Memory B cell (primary cell): Measurements from ENCODE around the gene CERS5.
A peak's percentile ranks its signal among the peaks of the same experiment; 100 is the strongest.

Experiments used
- ATAC-seq: fragments of 150-1000 bp; cut with Tn5 transposase; 2 replicates; pipeline ENCODE4 v1.10.0; 2021; ENCODE audit warnings: low read depth, mild to moderate bottlenecking, moderate library complexity
- DNase-seq, 2 donors: peaks; one replicate each; pipeline ENCODE4 v3.0.0; 2022; ENCODE audit warnings: low spot score in 2 of 2
- H3K27ac Mint-ChIP-seq: one replicate; pipeline ENCODE4 v1.8.0; 2022; ENCODE audit warnings: mild to moderate bottlenecking, moderate library complexity, mixed read lengths
- H3K27me3 Mint-ChIP-seq: one replicate; pipeline ENCODE4 v1.8.0; 2022; ENCODE audit warnings: mixed read lengths
- H3K36me3 Mint-ChIP-seq: one replicate; pipeline ENCODE4 v1.8.0; 2022; ENCODE audit warnings: mild to moderate bottlenecking, mixed read lengths
- H3K4me1 Mint-ChIP-seq: one replicate; pipeline ENCODE4 v1.8.0; 2022; ENCODE audit warnings: mixed read lengths
- H3K4me3 Mint-ChIP-seq: one replicate; pipeline ENCODE4 v1.8.0; 2022; ENCODE audit warnings: mild to moderate bottlenecking, moderate library complexity, mixed read lengths
- H3K9me3 Mint-ChIP-seq: one replicate; pipeline ENCODE4 v1.8.0; 2022; ENCODE audit warnings: mixed read lengths

Gene CERS5

DNA sequence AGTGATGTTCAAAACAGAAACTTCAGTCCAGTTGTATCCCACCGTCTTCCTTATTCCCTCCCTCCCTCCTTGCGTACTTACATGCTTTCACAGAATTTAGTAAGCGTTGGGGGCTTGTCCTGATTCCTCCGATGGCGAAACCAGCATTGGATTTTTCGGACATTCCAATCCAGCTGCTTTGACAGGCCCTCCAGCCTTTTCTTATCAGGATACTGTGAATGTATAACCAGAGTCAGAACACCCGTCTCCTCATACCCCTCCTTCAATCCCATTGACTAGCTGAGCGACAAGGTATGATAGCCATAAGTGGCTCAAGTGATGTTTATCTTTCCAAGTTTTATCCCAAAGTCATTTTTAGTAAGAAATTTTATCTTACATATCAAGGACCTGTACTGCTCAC, 24.2 kb downstream of the CERS5 start:
- no peak overlapping the region for H3K27ac Mint-ChIP-seq
- H3K9me3 Mint-ChIP-seq, result no peaks in the 10 kb centered on the region
- H3K36me3 Mint-ChIP-seq, result peaks cover 6% of the 10 kb centered on the region
- H3K4me3 Mint-ChIP-seq, result no peak overlapping the region
- ATAC-seq, result no peak
- no peaks in the 10 kb centered on the region for H3K27me3 Mint-ChIP-seq
- H3K4me1 Mint-ChIP-seq, result no peaks in the 10 kb centered on the region
- no peak for DNase-seq

DNA sequence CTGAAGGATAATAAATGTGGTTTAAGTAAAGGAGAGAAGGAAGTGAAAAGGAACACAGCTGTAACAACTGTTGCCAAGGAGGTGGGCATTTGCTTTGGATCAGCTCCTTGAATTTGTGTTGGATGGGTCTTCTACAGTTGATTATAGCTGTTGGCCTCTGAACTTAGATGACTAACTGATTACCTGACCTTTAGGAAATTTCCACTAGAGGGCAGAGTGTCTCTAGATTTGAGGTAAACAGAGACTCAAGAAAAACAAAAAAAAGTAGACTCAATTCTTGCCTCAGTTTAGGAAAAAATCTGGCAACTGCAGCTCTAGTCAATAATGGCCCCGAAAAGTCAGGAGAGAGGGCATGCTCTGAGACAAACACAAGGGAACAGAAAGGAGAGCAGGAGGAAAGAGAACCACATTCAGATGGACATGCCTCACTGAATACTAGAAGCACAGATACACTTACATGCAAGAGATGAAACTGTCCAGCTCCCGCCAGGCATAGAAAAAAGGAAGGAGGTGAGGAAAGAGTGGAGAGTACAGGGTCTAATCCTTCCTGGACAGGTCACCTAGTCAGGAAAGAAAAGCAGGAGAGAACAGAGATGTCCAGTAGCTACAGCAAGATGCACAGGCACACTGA, 34.5 kb downstream of the CERS5 start:
- Mint-ChIP-seq H3K4me1 (peaks cover 19% of the 10 kb centered on the region), H3K4me3 (no peak overlapping the region), H3K36me3 (peaks cover 41% of the 10 kb centered on the region), H3K9me3 (no peaks in the 10 kb centered on the region), H3K27ac (peak overlapping the region; percentile 16), H3K27me3 (no peaks in the 10 kb centered on the region)
- DNase-seq, result no peak
- ATAC-seq, result no peak

DNA sequence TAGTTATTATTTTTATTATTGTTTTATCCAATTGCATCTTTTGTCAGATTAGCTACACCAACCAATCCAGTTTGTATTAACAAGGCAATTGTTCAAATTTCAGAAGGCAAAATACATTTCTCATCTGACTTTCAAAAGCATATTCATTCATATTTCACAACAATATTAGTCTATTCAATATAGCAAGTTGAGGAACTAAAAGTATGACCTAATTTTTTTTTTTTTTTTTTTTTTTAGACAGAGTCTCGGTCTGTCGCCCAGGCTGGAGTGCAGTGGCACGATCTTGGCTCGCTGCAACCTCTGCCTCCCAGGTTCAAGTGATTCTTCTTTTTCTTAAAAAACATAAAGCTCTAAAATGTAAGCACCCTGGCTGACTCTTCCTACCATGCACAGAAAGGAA, 37.9 kb downstream of the CERS5 start:
- no peak overlapping the region for H3K4me3 Mint-ChIP-seq
- H3K4me1 Mint-ChIP-seq, result peaks cover 26% of the 10 kb centered on the region
- DNase-seq, result no peak
- peaks cover 31% of the 10 kb centered on the region for H3K36me3 Mint-ChIP-seq
- ATAC-seq, result no peak
- no peaks in the 10 kb centered on the region for H3K9me3 Mint-ChIP-seq
- H3K27ac Mint-ChIP-seq, result no peak overlapping the region
- no peaks in the 10 kb centered on the region for H3K27me3 Mint-ChIP-seq

DNA sequence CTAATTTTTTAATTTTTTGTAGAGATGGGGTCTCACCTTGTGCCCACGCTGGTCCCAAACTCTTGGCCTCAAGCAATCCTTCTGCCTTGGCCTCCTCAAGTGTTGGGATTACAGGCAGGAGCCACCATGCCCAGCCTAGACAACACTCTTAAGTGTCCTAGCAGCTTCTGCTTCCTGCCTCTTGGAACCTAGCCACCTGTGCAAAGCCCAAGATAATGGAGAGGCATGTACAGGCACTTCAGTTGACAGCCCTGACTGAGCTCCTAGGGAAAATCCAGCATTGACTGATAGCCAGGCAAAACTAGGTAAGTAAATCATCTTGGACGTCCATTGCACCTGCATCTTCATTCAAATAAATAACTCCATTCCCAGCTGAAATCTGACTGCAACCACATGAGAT, 39.6 kb downstream of the CERS5 start:
- peaks cover 22% of the 10 kb centered on the region for H3K4me1 Mint-ChIP-seq
- no peaks in the 10 kb centered on the region for H3K27me3 Mint-ChIP-seq
- H3K27ac Mint-ChIP-seq, result no peak overlapping the region
- H3K9me3 Mint-ChIP-seq, result no peaks in the 10 kb centered on the region
- H3K4me3 Mint-ChIP-seq, result no peak overlapping the region
- H3K36me3 Mint-ChIP-seq, result peaks cover 27% of the 10 kb centered on the region
- ATAC-seq, result no peak
- DNase-seq, result no peak

DNA sequence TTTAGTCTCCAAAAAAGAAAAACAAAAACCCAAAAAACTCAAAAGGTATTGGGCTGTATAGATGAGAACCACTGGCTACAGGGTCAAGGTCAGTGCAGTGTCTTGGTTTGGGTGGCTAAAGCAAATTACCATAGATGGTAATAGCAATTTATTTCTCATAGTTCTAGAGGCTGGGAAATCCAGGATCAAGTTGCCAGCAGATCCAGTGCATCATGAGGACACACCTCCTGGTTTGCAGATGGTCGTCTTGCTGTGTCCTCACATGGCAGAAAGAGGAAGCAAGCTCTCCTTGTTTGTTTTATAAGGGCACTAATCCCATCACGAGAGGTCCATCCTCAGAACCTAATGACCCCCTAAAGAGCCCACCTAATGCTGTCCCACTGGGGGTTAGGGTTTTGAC, 44.0 kb downstream of the CERS5 start:
- no peak for ATAC-seq
- peaks cover 24% of the 10 kb centered on the region for H3K36me3 Mint-ChIP-seq
- no peak overlapping the region for H3K4me3 Mint-ChIP-seq
- no peaks in the 10 kb centered on the region for H3K27me3 Mint-ChIP-seq
- no peak overlapping the region for H3K27ac Mint-ChIP-seq
- H3K4me1 Mint-ChIP-seq, result peaks cover 20% of the 10 kb centered on the region
- H3K9me3 Mint-ChIP-seq, result no peaks in the 10 kb centered on the region
- DNase-seq, result no peak

DNA sequence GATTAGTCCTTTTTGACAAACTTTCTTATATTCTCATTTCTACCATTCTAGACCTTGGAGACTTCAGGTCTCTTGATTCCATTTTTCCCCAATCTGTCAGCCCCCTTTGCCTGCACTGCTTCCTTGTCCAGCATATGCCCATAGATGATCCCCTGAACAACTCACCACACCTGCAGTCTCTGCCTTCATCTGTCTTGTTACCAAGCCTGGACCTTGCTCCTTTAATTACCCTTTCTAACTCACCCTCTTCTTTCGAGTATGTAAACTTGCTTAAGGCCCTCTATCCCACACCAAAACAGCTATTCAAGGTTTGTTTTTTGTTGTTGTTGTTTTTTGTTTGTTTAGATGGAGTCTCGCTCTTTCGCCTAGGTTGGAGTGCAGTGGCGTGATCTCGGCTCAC, 45.5 kb downstream of the CERS5 start:
- H3K27ac Mint-ChIP-seq, result no peak overlapping the region
- peaks cover 21% of the 10 kb centered on the region for H3K4me1 Mint-ChIP-seq
- peaks cover 22% of the 10 kb centered on the region for H3K36me3 Mint-ChIP-seq
- ATAC-seq (no peak), DNase-seq (no peak)
- no peaks in the 10 kb centered on the region for H3K9me3 Mint-ChIP-seq
- no peaks in the 10 kb centered on the region for H3K27me3 Mint-ChIP-seq
- H3K4me3 Mint-ChIP-seq, result no peak overlapping the region

DNA sequence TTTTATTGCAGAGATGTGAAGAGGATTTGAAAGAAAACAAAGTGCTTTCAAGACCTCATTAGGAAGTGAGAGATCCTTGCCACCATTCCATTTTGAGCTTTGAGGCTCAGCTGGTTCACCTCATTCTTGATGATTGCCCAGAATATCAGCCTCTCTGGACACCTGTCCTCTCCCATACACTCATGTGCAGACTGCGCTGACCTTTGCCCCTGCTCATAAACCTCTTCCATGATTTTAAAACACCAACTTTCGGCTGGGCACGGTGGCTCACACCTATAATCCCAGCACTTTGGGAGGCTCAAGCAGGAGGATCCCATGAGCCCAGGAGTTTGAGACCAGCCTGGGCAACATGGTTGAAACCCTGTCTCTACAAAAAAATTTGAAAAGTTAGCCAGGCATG, 46.2 kb downstream of the CERS5 start:
- no peak for DNase-seq
- Mint-ChIP-seq H3K4me3 (no peak overlapping the region), H3K36me3 (peaks cover 22% of the 10 kb centered on the region), H3K27ac (no peak overlapping the region), H3K27me3 (no peaks in the 10 kb centered on the region), H3K4me1 (peaks cover 21% of the 10 kb centered on the region), H3K9me3 (no peaks in the 10 kb centered on the region)
- ATAC-seq, result no peak

DNA sequence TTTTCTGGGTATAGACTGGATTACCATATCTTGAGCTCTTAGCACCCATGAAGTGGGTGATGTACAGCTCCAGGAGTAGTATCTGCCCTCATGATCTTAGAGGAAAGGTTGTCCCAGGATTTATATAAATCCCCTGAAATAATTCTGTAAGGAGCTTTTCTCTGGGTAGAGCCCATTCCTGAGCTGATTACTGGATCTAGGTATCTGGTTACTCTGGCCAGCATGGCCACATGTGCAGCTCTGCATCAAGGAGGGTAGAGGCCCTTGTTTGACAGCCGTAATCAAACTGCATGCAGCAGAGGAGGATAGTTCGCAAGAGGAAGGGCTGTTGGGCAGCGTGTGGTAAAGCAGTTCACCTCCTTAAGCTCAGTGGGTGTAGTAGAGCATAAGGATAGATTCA, 46.6 kb downstream of the CERS5 start:
- no peak overlapping the region for H3K27ac Mint-ChIP-seq
- H3K36me3 Mint-ChIP-seq, result peaks cover 23% of the 10 kb centered on the region
- no peaks in the 10 kb centered on the region for H3K9me3 Mint-ChIP-seq
- DNase-seq (no peak), ATAC-seq (no peak)
- H3K27me3 Mint-ChIP-seq, result no peaks in the 10 kb centered on the region
- peaks cover 21% of the 10 kb centered on the region for H3K4me1 Mint-ChIP-seq
- H3K4me3 Mint-ChIP-seq, result no peak overlapping the region

DNA sequence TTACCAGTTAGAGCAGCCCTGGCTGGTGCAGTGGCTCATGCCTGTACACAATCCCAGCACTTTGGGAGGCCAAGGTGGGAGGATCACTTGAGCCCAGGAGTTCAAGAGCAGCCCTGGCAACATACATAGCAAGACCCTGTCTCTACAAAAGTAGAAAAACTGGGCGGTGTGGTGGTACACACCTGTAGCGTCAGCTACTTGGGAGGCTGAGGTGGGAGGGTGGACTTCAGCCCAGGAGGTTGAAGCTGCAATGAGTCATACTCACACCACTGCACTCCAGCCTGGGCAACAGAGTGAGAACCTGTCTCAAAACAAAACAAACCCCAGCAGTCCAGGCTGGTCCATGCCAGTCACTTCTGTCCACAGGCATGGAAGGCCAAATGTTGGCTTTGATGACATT, 47.8 kb downstream of the CERS5 start:
- Mint-ChIP-seq H3K4me1 (peaks cover 20% of the 10 kb centered on the region), H3K9me3 (no peaks in the 10 kb centered on the region), H3K27ac (no peak overlapping the region), H3K36me3 (peaks cover 27% of the 10 kb centered on the region), H3K4me3 (no peak overlapping the region), H3K27me3 (no peaks in the 10 kb centered on the region)
- ATAC-seq (no peak), DNase-seq (no peak)

DNA sequence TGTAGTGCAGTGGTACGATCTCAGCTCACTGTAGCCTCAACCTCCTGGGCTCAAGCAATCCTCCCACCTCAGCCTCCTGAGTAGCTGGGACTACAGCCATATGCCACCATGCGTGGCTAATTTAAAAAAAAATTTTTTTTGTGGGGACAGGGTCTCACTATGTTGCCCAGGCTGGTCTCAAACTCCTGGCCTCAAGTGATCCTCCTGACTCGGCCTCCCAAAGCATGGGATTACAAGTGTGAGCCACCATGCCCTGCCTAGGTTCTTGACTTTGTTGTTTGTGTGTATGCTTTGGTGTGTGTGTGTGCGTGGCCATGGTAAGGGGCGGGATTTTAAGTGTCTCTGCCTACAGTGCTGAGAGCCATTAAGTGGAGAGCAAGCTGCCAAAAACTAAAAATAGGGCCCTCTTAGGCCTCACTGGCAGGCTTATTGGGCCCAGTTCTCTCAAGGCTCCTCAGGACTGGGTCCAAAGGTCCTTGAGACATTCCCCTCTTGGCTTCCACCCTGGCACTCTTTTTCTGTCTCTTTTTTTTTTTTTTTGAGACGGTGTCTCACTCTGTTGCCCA, 50.0 kb downstream of the CERS5 start:
- peaks cover 21% of the 10 kb centered on the region for H3K36me3 Mint-ChIP-seq
- no peaks in the 10 kb centered on the region for H3K9me3 Mint-ChIP-seq
- no peak for ATAC-seq
- H3K27ac Mint-ChIP-seq, result no peak overlapping the region
- DNase-seq, result no peak
- H3K4me1 Mint-ChIP-seq, result peaks cover 21% of the 10 kb centered on the region
- no peaks in the 10 kb centered on the region for H3K27me3 Mint-ChIP-seq
- H3K4me3 Mint-ChIP-seq, result no peak overlapping the region

DNA sequence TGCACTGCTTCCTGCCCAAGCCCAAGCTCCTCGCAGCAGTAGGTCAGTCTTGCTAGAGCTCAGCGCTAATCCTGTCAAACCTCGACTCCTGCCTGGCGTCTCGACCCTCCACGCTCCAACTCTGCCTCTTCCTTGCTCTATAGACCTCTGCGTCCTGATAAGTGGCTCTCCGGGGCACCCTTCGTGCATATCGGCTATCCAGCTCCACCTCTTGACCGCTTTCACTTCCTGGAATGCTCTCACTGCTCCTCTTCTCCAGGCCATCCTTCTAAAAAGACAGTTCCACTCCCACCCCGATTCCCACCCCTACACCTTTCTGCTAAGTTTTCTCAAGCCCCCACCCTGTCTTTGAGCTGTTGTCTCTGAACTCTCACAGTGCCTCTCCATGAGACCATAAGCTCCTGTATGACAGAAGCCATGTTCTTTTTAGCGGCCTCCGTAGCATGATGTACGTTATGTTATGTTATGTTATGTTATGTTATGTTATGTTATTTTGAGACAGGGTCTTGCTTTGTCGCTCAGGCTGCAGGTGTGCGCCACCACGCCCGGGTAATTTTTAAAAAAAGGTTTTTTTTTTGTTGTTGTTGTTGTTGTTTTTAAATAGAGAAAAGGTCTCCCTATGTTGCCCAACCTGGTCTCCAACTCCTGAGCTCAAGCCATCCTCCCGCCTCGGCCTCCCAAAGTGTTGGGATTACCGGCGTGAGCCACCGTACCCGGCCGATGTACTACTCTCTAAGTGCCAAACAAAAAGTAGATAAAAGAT, 54.5 kb downstream of the CERS5 start:
- Mint-ChIP-seq H3K4me1 (peaks cover 33% of the 10 kb centered on the region), H3K36me3 (peaks cover 11% of the 10 kb centered on the region), H3K9me3 (no peaks in the 10 kb centered on the region), H3K27me3 (no peaks in the 10 kb centered on the region), H3K27ac (peak overlapping the region; percentile 95), H3K4me3 (peak overlapping the region; percentile 95)
- ATAC-seq, result no peak
- DNase-seq, result peak in 1 of 2 donors; percentile 3

DNA sequence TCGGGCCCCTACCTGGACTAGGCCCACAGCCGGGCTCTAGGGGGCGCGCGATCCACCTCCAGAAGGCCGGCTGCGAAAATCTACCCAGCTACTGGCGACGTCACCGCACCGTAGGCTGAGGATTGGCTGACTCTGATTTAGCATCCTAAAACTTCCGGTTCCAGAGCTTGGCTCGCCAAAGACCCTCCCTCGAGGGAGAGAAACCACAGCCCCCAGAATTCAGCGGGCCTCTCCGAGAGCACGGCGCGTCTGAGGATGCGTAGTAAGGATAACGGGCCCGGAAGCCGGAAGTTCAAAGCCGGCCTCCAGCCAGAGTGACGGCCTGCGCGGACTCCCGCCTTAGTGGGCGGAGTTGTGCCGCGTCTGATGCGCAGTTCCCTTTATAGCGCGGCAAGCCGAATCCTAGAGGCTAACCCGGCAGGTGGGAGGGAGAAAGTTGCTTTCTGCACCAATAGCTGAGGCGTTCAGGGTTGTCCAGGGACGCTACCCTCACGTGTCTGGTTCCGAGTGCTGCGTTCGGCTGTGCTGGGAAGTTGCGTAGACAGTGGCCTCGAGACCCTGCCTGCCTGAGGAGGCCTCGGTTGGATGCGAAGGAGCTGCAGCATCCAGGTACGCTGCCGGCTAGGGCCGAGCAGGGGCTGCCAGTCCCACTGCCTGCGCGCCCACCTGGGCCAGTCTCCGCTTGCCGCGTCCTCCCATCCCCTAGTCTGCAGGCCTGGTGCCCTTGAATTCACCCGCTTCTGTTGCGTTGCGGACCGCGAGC, 55.3 kb downstream of the CERS5 start, which contains the start of gene COX14:
COX14 (plus strand) TSS at position 544 of the 763 bp plus-strand sequence. CDS start 7,808 bp downstream, outside the sequence.
- Mint-ChIP-seq H3K4me3 (peak within 1 kb of the TSS; percentile 95), H3K9me3 (no peaks in the 10 kb centered on the region), H3K27ac (peak within 1 kb of the TSS; percentile 95), H3K27me3 (no peaks in the 10 kb centered on the region), H3K4me1 (peaks cover 30% of the 10 kb centered on the region), H3K36me3 (peaks cover 9% of the 10 kb centered on the region)
- DNase-seq (peak; percentile 99), ATAC-seq (peak; percentile 78)

DNA sequence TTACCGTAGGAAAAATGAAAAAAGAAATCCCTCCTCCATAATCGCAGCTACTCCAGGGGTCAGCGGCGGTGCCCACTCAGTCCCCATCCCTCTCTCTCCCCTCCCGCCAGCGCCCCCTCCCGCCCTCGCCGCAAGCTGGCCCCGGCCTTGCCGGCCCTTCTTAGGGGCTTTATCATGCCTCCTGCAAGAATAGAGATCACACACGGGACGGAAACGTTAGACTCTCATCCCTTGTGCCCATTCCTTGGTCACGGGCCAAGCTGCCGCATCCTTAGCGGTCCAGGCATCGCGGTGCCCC, 55.8 kb downstream of the CERS5 start:
- Mint-ChIP-seq H3K4me1 (peaks cover 28% of the 10 kb centered on the region), H3K36me3 (peaks cover 9% of the 10 kb centered on the region), H3K27ac (peak overlapping the region; percentile 95), H3K4me3 (peak overlapping the region; percentile 95), H3K9me3 (no peaks in the 10 kb centered on the region), H3K27me3 (no peaks in the 10 kb centered on the region)
- no peak for ATAC-seq
- no peak for DNase-seq

DNA sequence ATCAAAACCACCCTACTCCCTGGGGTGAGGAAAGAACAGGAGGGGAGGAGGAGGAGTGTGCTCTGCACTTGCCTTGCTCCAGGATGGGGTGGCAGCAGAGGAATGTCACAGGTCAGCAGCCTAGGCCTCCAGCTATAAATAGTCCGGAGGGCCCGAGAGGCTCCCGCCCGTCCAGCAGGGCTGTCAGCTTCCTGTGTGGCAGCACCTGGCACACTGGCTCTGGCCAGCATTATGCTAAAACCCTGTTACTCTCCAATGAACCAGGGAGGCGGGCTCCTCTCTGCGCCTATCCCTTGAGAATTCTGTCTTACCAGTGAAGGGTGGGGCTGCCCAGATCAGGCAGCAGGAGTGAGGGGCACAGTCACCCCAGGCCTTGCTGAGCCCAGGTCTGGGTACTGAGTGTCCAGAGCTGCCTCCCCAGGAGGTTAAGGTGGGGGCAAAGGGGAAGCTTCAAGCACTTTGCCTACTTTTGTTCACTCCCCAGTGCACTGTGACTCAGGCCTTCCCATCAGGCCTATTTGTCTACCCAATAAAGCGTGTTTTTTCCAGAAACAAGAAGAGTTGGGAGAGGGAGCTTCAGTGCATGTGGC, 56.3 kb downstream of the CERS5 start:
- peaks cover 9% of the 10 kb centered on the region for H3K36me3 Mint-ChIP-seq
- peak overlapping the region; percentile 95 for H3K4me3 Mint-ChIP-seq
- H3K9me3 Mint-ChIP-seq, result no peaks in the 10 kb centered on the region
- peak overlapping the region; percentile 95 for H3K27ac Mint-ChIP-seq
- peaks cover 29% of the 10 kb centered on the region for H3K4me1 Mint-ChIP-seq
- DNase-seq (peak; percentile 23 to 43), ATAC-seq (no peak)
- no peaks in the 10 kb centered on the region for H3K27me3 Mint-ChIP-seq
